NB4 (cell line): Measurements from ENCODE around the gene COL5A1.

ENCODE experiments used
- MYC ChIP-seq: IDR thresholded peaks from 2 replicates; pipeline ENCODE4 v1.6.1; 2011; ENCODE audit warnings: low read depth, low read length
- POLR2A ChIP-seq: IDR thresholded peaks from 2 replicates; pipeline ENCODE4 v1.6.1; 2011; ENCODE audit warnings: mild to moderate bottlenecking; ENCODE audit not compliant: insufficient read length; ENCODE audit errors: extremely low read depth
- TF ChIP-seq, protein P1 (sequence below): IDR thresholded peaks from one replicate; pipeline ENCODE4 v1.5.1; 2012; ENCODE audit warnings: low read depth, low read length
- TF ChIP-seq, protein P2 (sequence below): IDR thresholded peaks from 2 replicates; pipeline ENCODE4 v1.6.1; 2011; ENCODE audit warnings: low read depth, low read length

DNA sequence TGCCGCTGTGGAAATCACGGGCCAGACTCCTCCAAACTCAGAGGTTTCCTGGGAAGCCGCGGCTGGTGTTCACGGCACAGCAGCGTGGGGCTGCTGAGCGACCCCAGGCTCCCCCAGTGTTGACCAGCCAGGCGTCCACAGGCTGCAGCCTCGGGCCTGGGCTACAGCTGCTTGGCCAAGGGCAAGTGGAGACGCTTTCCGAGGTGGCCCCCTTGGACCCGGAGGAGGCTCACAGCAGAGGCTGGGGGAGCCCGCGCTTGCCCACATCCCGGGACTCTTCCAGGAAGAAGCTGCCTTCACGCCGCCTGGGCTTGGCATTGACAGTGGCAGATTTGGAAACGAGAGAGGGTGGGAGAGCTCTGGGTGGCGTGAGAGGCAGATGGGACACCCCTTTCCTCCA, 186.0 kb downstream of the COL5A1 start:
- TF ChIP-seq, protein P1, sequence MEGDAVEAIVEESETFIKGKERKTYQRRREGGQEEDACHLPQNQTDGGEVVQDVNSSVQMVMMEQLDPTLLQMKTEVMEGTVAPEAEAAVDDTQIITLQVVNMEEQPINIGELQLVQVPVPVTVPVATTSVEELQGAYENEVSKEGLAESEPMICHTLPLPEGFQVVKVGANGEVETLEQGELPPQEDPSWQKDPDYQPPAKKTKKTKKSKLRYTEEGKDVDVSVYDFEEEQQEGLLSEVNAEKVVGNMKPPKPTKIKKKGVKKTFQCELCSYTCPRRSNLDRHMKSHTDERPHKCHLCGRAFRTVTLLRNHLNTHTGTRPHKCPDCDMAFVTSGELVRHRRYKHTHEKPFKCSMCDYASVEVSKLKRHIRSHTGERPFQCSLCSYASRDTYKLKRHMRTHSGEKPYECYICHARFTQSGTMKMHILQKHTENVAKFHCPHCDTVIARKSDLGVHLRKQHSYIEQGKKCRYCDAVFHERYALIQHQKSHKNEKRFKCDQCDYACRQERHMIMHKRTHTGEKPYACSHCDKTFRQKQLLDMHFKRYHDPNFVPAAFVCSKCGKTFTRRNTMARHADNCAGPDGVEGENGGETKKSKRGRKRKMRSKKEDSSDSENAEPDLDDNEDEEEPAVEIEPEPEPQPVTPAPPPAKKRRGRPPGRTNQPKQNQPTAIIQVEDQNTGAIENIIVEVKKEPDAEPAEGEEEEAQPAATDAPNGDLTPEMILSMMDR, result no peak
- TF ChIP-seq, protein P2, sequence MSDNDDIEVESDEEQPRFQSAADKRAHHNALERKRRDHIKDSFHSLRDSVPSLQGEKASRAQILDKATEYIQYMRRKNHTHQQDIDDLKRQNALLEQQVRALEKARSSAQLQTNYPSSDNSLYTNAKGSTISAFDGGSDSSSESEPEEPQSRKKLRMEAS, result no peak
- TF ChIP-seq POLR2A, result no peak
- no peak for TF ChIP-seq MYC
